A673 (cell line): ENCODE results near the gene XPOT.

Experiments used
- CTCF ChIP-seq: fragments of 300-800, 200-600 bp; sonication (generic); conservative IDR thresholded peaks from 2 replicates; pipeline ENCODE4 v1.5.1; 2017; ENCODE audit warnings: low read depth, mild to moderate bottlenecking, antibody characterized with exemption, low read length, moderate library complexity, mixed read lengths
- EZH2 ChIP-seq: fragments of 200-600 bp; sonication (generic); IDR thresholded peaks from 2 replicates; pipeline ENCODE4 v1.6.1; 2017; ENCODE audit warnings: borderline replicate concordance, low read depth, mild to moderate bottlenecking, mixed read lengths, antibody characterized with exemption, low read length; ENCODE audit not compliant: poor library complexity, severe bottlenecking

- TF ChIP-seq CTCF = no peak
- TF ChIP-seq EZH2 = no peak
Observed at GRCh38 chr12:64466178-64466577, 62.0 kb downstream of the XPOT start.
